Endothelial cell of umbilical vein (primary cell): ENCODE results near the gene PFKFB4. TPM values are rescaled to one million over a fixed set of nuclear protein-coding genes. Genes with fewer than 3 reads are reported as not detected.

ENCODE experiments used
- BruUV-seq: library from RNA; stranded (reverse); fragments of 400-500 nt; replicated peaks from 2 replicates; lab custom pipeline; 2021; lab: Mats Ljungman, UMichigan
- CTCF ChIA-PET: fragments of 300-600, 350-600 bp; sonication (Branson Sonifier 250); formaldehyde crosslinking; loops from one replicate; lab custom pipeline; 2021; ENCODE audit warnings: antibody characterized with exemption, inconsistent platforms; lab: Charles Lee
- POLR2A ChIA-PET: fragments of 300-600, 350-600 bp; sonication (Branson Sonifier 250); formaldehyde crosslinking; loops from one replicate; lab custom pipeline; 2021; ENCODE audit warnings: antibody characterized with exemption, inconsistent platforms; lab: Charles Lee
- DNase-seq: peaks from one replicate; pipeline ENCODE4 v3.0.0-alpha.2; 2011; ENCODE audit warnings: low read depth, low spot score
- FAIRE-seq: peaks from 2 replicates; lab custom pipeline; 2011; peaks lifted over from hg19 to GRCh38; lab: Jason Lieb, UNC
- H2AFZ ChIP-seq: 2 replicates; pipeline ENCODE4 v1.6.0; 2012; ENCODE audit warnings: low read depth, low read length, control low read depth, inconsistent platforms
- H3K27ac ChIP-seq: 2 replicates; pipeline ENCODE4 v1.5.1; 2011; ENCODE audit warnings: low read depth, mild to moderate bottlenecking, control low read depth, low read length, moderate library complexity; ENCODE audit not compliant: insufficient read depth
- H3K27me3 ChIP-seq, 2 experiments: 2 replicates each; pipeline versions ENCODE4 v1.6.0 to v1.6.1; 2011; ENCODE audit warnings: low read length in 2 of 2, mixed read lengths in 1 of 2; ENCODE audit not compliant: control insufficient read depth in 2 of 2, insufficient read depth in 2 of 2
- H3K36me3 ChIP-seq, 2 experiments: 2 replicates in 1 of 2; 3 replicates in 1 of 2; pipeline ENCODE4 v1.5.1; 2011; ENCODE audit warnings: low read length in 2 of 2, mild to moderate bottlenecking in 1 of 2, moderate library complexity in 1 of 2; ENCODE audit not compliant: control insufficient read depth in 2 of 2, insufficient read depth in 2 of 2; ENCODE audit errors: extremely low read depth in 1 of 2
- H3K4me1 ChIP-seq: 3 replicates; pipeline ENCODE4 v1.5.1; 2011; ENCODE audit warnings: mild to moderate bottlenecking, low read length; ENCODE audit not compliant: control insufficient read depth, insufficient read depth; ENCODE audit errors: extremely low read depth
- H3K4me2 ChIP-seq: 2 replicates; pipeline ENCODE4 v1.6.1; 2011; ENCODE audit warnings: low read length, control low read depth, mixed read lengths; ENCODE audit not compliant: insufficient read depth
- H3K4me3 ChIP-seq, 3 experiments: fragments of 200-600 bp in 1 of 3; sonication (generic), shearing (Covaris generic) in 1 of 3; replicated peaks in 1 of 3; 2 replicates each; pipeline ENCODE4 v1.5.1; 2011 to 2016; ENCODE audit warnings: control low read depth in 3 of 3, low read length in 3 of 3, mild to moderate bottlenecking in 2 of 3, inconsistent platforms in 1 of 3, low read depth in 1 of 3, moderate library complexity in 1 of 3; ENCODE audit not compliant: insufficient read depth in 1 of 3
- H3K79me2 ChIP-seq: 2 replicates; pipeline ENCODE4 v1.6.0; 2012; ENCODE audit warnings: low read length, inconsistent platforms; ENCODE audit not compliant: control insufficient read depth, insufficient read depth
- H3K9ac ChIP-seq: replicated peaks from 2 replicates; pipeline ENCODE3; 2011; ENCODE audit warnings: low read length, control low read depth; ENCODE audit not compliant: insufficient read depth; ENCODE audit errors: extremely low read depth
- H3K9me1 ChIP-seq: replicated peaks from 3 replicates; pipeline ENCODE4 v1.6.0; 2011; ENCODE audit warnings: mild to moderate bottlenecking, low read length; ENCODE audit not compliant: control insufficient read depth, insufficient read depth; ENCODE audit errors: extremely low read depth
- H3K9me3 ChIP-seq: replicated peaks from 2 replicates; pipeline ENCODE4 v1.5.1; 2012; ENCODE audit warnings: low read length, inconsistent platforms; ENCODE audit not compliant: control insufficient read depth, insufficient read depth
- H4K20me1 ChIP-seq: replicated peaks from 2 replicates; pipeline ENCODE3; 2011; ENCODE audit warnings: mild to moderate bottlenecking, low read length; ENCODE audit not compliant: control insufficient read depth, insufficient read depth; ENCODE audit errors: extremely low read depth
- GATA2 ChIP-seq: IDR thresholded peaks from 2 replicates; pipeline ENCODE4 v1.7.0; 2011; ENCODE audit warnings: low read depth, mild to moderate bottlenecking, moderate library complexity, mixed read lengths, low read length; ENCODE audit not compliant: insufficient read length, insufficient read depth
- MYC ChIP-seq: IDR thresholded peaks from one replicate; pipeline ENCODE4 v1.6.1; 2011; ENCODE audit warnings: mild to moderate bottlenecking, low read depth, low read length
- POLR2A ChIP-seq: IDR thresholded peaks from 2 replicates; pipeline ENCODE4 v1.6.1; 2012; ENCODE audit warnings: low read depth, mild to moderate bottlenecking, control low read depth, low read length
- dilution Hi-C: fragments of 300-500 bp; cut with MboI; formaldehyde crosslinking; loops from one replicate; pipeline ENCODE4 v1.15.0; 2019; ENCODE audit warnings: low sequenced_read_pairs; ENCODE audit not compliant: extremely low pct_ligation_motif_present
- intact Hi-C: fragments of 100-400 bp; cut with micrococcal nuclease; formaldehyde crosslinking; loops from one replicate; pipeline ENCODE4 v1.10.0; 2022
- polyA plus RNA-seq, 4 experiments: library from polyadenylated mRNA; depleted of rRNA in 3 of 4; stranded (reverse) in 3 of 4; unstranded in 1 of 4; fragments of >200 nt; gene quantifications; 2 replicates each; pipeline versions ENCODE4 v1.2.1 to v1.2.3, GENCODE V29; 2011 to 2012; ENCODE audit warnings: missing spikeins in 1 of 4
- total RNA-seq: library from RNA; stranded (reverse); gene quantifications from 2 replicates; pipeline ENCODE4 v1.2.3, GENCODE V29; 2021
- TF ChIP-seq, protein P1 (sequence below): IDR thresholded peaks from 2 replicates; pipeline ENCODE4 v1.6.1; 2011; ENCODE audit not compliant: insufficient read depth, insufficient read length
- TF ChIP-seq, protein P2 (sequence below), 2 donors: IDR thresholded peaks; 1 replicate in 1 of 2; 2 replicates in 1 of 2; pipeline ENCODE4 v1.5.1; 2011; ENCODE audit warnings: low read length in 2 of 2, mild to moderate bottlenecking in 2 of 2, moderate library complexity in 2 of 2, control low read depth in 1 of 2, inconsistent platforms in 1 of 2, low read depth in 1 of 2; ENCODE audit not compliant: insufficient read depth in 1 of 2; ENCODE audit errors: extremely low read depth in 1 of 2

Gene PFKFB4
- total and polyA plus RNA-seq, 2 donors (not counting 3 experiments of a cell fraction or from before 2014, with no cell fraction given): 4.0 to 4.2 TPM

- no peak overlapping the region for H2AFZ ChIP-seq
- FAIRE-seq (no peak), DNase-seq (no peak)
- TF ChIP-seq GATA2 (no peak), MYC (no peak), POLR2A (no peak)
- TF ChIP-seq, protein P1, sequence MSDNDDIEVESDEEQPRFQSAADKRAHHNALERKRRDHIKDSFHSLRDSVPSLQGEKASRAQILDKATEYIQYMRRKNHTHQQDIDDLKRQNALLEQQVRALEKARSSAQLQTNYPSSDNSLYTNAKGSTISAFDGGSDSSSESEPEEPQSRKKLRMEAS: no peak
- TF ChIP-seq, protein P2, sequence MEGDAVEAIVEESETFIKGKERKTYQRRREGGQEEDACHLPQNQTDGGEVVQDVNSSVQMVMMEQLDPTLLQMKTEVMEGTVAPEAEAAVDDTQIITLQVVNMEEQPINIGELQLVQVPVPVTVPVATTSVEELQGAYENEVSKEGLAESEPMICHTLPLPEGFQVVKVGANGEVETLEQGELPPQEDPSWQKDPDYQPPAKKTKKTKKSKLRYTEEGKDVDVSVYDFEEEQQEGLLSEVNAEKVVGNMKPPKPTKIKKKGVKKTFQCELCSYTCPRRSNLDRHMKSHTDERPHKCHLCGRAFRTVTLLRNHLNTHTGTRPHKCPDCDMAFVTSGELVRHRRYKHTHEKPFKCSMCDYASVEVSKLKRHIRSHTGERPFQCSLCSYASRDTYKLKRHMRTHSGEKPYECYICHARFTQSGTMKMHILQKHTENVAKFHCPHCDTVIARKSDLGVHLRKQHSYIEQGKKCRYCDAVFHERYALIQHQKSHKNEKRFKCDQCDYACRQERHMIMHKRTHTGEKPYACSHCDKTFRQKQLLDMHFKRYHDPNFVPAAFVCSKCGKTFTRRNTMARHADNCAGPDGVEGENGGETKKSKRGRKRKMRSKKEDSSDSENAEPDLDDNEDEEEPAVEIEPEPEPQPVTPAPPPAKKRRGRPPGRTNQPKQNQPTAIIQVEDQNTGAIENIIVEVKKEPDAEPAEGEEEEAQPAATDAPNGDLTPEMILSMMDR (IDR thresholded peaks at IDR 0.05; ENCODE audit: extremely low read depth in 1 of 2, insufficient read depth in 1 of 2, low read depth in 1 of 2, low read length in 2 of 2): no peak
- peaks cover 6% of the 10 kb centered on the region for H3K4me1 ChIP-seq
- no peaks in the 10 kb centered on the region for H3K9me3 ChIP-seq
- no peaks in the 10 kb centered on the region for H3K79me2 ChIP-seq
- peaks cover 11 to 52% of the 10 kb centered on the region in 2 experiments for H3K36me3 ChIP-seq
- no peak overlapping the region for H3K27ac ChIP-seq
- CTCF ChIA-PET: interaction anchor here (0.9 kb wide), 1 partner anchor 43 kb away, joined by 3 read pairs; no protein-coding TSS in a partner anchor
- no TSS peak for BruUV-seq
- H3K4me3 ChIP-seq: no peak overlapping the region
- no peak overlapping the region for H3K9ac ChIP-seq
- H3K4me2 ChIP-seq: no peak overlapping the region
- dilution Hi-C loops (no loop called here), intact Hi-C loops (no loop called here)
- POLR2A ChIA-PET: no interaction called here
- H3K9me1 ChIP-seq: no peaks in the 10 kb centered on the region
- H4K20me1 ChIP-seq: no peaks in the 10 kb centered on the region
- peaks cover 2 to 4% of the 10 kb centered on the region in 2 experiments for H3K27me3 ChIP-seq
Measured at GRCh38 chr3:48599509-48600285, 43.1 kb upstream of the PFKFB4 start.
